Astrocyte (in vitro differentiated cells and primary cell): Measurements from ENCODE around the gene ATP2A1. TPM values are rescaled to one million over a fixed set of nuclear protein-coding genes. Genes with fewer than 3 reads are reported as not detected.

Source experiments
- DNase-seq: peaks from one replicate; pipeline ENCODE4 v3.0.0-alpha.2; 2010; ENCODE audit warnings: low read depth
- FAIRE-seq: peaks from 2 replicates; lab custom pipeline; 2011; peaks lifted over from hg19 to GRCh38; lab: Jason Lieb, UNC
- H2AFZ ChIP-seq: 2 replicates; pipeline ENCODE4 v1.6.0; 2012; ENCODE audit warnings: low read depth, low read length, inconsistent platforms
- H3K27ac ChIP-seq: 2 replicates; pipeline ENCODE4 v1.5.1; 2011; ENCODE audit warnings: low read depth, low read length, inconsistent platforms
- H3K27me3 ChIP-seq: 2 replicates; pipeline ENCODE4 v1.6.0; 2011; ENCODE audit warnings: low read length, inconsistent platforms; ENCODE audit not compliant: insufficient read depth
- H3K36me3 ChIP-seq: 2 replicates; pipeline ENCODE4 v1.5.1; 2011; ENCODE audit warnings: low read length, inconsistent platforms; ENCODE audit not compliant: insufficient read depth
- H3K4me1 ChIP-seq: 2 replicates; pipeline ENCODE4 v1.5.1; 2011; ENCODE audit warnings: low read length, inconsistent platforms; ENCODE audit not compliant: insufficient read depth
- H3K4me2 ChIP-seq: 2 replicates; pipeline ENCODE4 v1.6.0; 2012; ENCODE audit warnings: low read length, inconsistent platforms
- H3K4me3 ChIP-seq: 2 replicates; pipeline ENCODE4 v1.5.1; 2011; ENCODE audit warnings: low read depth, mild to moderate bottlenecking, low read length, inconsistent platforms; ENCODE audit not compliant: insufficient read depth
- H3K79me2 ChIP-seq: 2 replicates; pipeline ENCODE4 v1.6.0; 2012; ENCODE audit warnings: mild to moderate bottlenecking, low read length, inconsistent platforms; ENCODE audit not compliant: insufficient read depth
- H3K9ac ChIP-seq: 2 replicates; pipeline ENCODE4 v1.6.0; 2012; ENCODE audit warnings: mild to moderate bottlenecking, low read length, inconsistent platforms
- H3K9me3 ChIP-seq: 2 replicates; pipeline ENCODE4 v1.5.1; 2012; ENCODE audit warnings: low read depth, mild to moderate bottlenecking, low read length, inconsistent platforms; ENCODE audit not compliant: insufficient read depth
- H4K20me1 ChIP-seq: 2 replicates; pipeline ENCODE4 v1.6.0; 2012; ENCODE audit warnings: low read length, inconsistent platforms; ENCODE audit not compliant: insufficient read depth
- H3K27ac Mint-ChIP-seq: one replicate; pipeline ENCODE4 v1.8.0; 2021; ENCODE audit warnings: mild to moderate bottlenecking, mixed read lengths; ENCODE audit not compliant: unreplicated experiment
- H3K27me3 Mint-ChIP-seq: one replicate; pipeline ENCODE4 v1.8.0; 2021; ENCODE audit warnings: low read depth, mixed read lengths; ENCODE audit not compliant: unreplicated experiment
- H3K36me3 Mint-ChIP-seq: one replicate; pipeline ENCODE4 v1.8.0; 2021; ENCODE audit warnings: low read depth, mixed read lengths; ENCODE audit not compliant: unreplicated experiment
- H3K4me1 Mint-ChIP-seq: one replicate; pipeline ENCODE4 v1.8.0; 2021; ENCODE audit warnings: low read depth, mixed read lengths; ENCODE audit not compliant: unreplicated experiment
- H3K4me3 Mint-ChIP-seq: one replicate; pipeline ENCODE4 v1.8.0; 2021; ENCODE audit warnings: mild to moderate bottlenecking, moderate library complexity, mixed read lengths; ENCODE audit not compliant: unreplicated experiment
- H3K9me3 Mint-ChIP-seq: one replicate; pipeline ENCODE4 v1.8.0; 2021; ENCODE audit warnings: mild to moderate bottlenecking, mixed read lengths; ENCODE audit not compliant: unreplicated experiment
- CTCF ChIP-seq: IDR thresholded peaks from 2 replicates; pipeline ENCODE4 v1.5.1; 2011; ENCODE audit warnings: low read depth, mild to moderate bottlenecking, inconsistent platforms, low read length, moderate library complexity; ENCODE audit not compliant: insufficient read depth
- EZH2 ChIP-seq: IDR thresholded peaks from 2 replicates; pipeline ENCODE4 v1.6.1; 2012; ENCODE audit warnings: mild to moderate bottlenecking, low read length, inconsistent platforms; ENCODE audit not compliant: insufficient read depth
- total RNA-seq: library from RNA; stranded (reverse); gene quantifications from 2 replicates; pipeline ENCODE4 v1.2.1, GENCODE V29; 2021

Gene ATP2A1
- total RNA-seq, 1 donor from 2014 or later = 2.0 TPM

- no peak overlapping the region for H3K9ac ChIP-seq
- Mint-ChIP-seq H3K4me1 (no peaks in the 10 kb centered on the region), H3K27ac (no peak overlapping the region), H3K4me3 (no peak overlapping the region), H3K36me3 (peaks cover 5% of the 10 kb centered on the region), H3K27me3 (no peaks in the 10 kb centered on the region), H3K9me3 (no peaks in the 10 kb centered on the region)
- H3K4me1 ChIP-seq = no peaks in the 10 kb centered on the region
- no peaks in the 10 kb centered on the region for H4K20me1 ChIP-seq
- no peaks in the 10 kb centered on the region for H3K9me3 ChIP-seq
- no peaks in the 10 kb centered on the region for H3K27me3 ChIP-seq
- DNase-seq (no peak), FAIRE-seq (no peak)
- H3K4me3 ChIP-seq = no peak overlapping the region
- no peak overlapping the region for H2AFZ ChIP-seq
- no peaks in the 10 kb centered on the region for H3K79me2 ChIP-seq
- H3K27ac ChIP-seq = no peak overlapping the region
- no peak overlapping the region for H3K4me2 ChIP-seq
- no peaks in the 10 kb centered on the region for H3K36me3 ChIP-seq
- TF ChIP-seq CTCF (no peak), EZH2 (no peak)
Measured at GRCh38 chr16:28905229-28905754, 27.0 kb downstream of the ATP2A1 start.

- DNase-seq (no peak), FAIRE-seq (no peak)
- no peak overlapping the region for H3K27ac Mint-ChIP-seq
- no peak overlapping the region for H3K4me3 Mint-ChIP-seq
- Histone ChIP-seq H4K20me1 (no peaks in the 10 kb centered on the region), H3K4me1 (no peaks in the 10 kb centered on the region), H3K27ac (no peak overlapping the region), H3K27me3 (no peaks in the 10 kb centered on the region), H3K4me3 (no peak overlapping the region), H3K36me3 (no peaks in the 10 kb centered on the region), H2AFZ (no peak overlapping the region), H3K79me2 (no peaks in the 10 kb centered on the region), H3K4me2 (no peak overlapping the region), H3K9me3 (no peaks in the 10 kb centered on the region), H3K9ac (no peak overlapping the region)
- no peaks in the 10 kb centered on the region for H3K9me3 Mint-ChIP-seq
- H3K4me1 Mint-ChIP-seq = no peaks in the 10 kb centered on the region
- no peaks in the 10 kb centered on the region for H3K27me3 Mint-ChIP-seq
- peaks cover 4% of the 10 kb centered on the region for H3K36me3 Mint-ChIP-seq
- TF ChIP-seq EZH2 (no peak), CTCF (no peak)
Measured at GRCh38 chr16:28905800-28906372, 27.6 kb downstream of the ATP2A1 start.
